HG03571 (cell line): ENCODE results near the gene EXOC3L1.

Experiments
- ATAC-seq: cut with Tn5 transposase; IDR thresholded peaks from one replicate; pipeline ENCODE4 v1.9.1; 2021; ENCODE audit not compliant: unreplicated experiment

Gene EXOC3L1

GRCh38 chr16:67199011-67199807, 9.3 kb upstream of the EXOC3L1 start, which contains the start of gene ELMO3:
ELMO3 (plus strand) TSS chr16:67199131; CDS start chr16:67199327, 196 bp downstream.
- ATAC-seq, result no peak

- ATAC-seq, result no peak
These were observed 8.3 kb upstream of the EXOC3L1 start for GRCh38 chr16:67198238-67198734.

- ATAC-seq, result no peak
These were observed 7.8 kb upstream of the EXOC3L1 start for GRCh38 chr16:67197704-67198103.

- ATAC-seq, result no peak
These were observed 6.9 kb upstream of the EXOC3L1 start for GRCh38 chr16:67196881-67197280.

GRCh38 chr16:67195676-67196075, 5.7 kb upstream of the EXOC3L1 start:
- ATAC-seq, result no peak

- ATAC-seq, result no peak
These were observed 4.3 kb upstream of the EXOC3L1 start for GRCh38 chr16:67194260-67194659.

- no peak for ATAC-seq
These were observed 3.6 kb upstream of the EXOC3L1 start for GRCh38 chr16:67193536-67193935.

- ATAC-seq, result no peak
These were observed 2.9 kb upstream of the EXOC3L1 start for GRCh38 chr16:67192781-67193361.

GRCh38 chr16:67191995-67192681, 2.2 kb upstream of the EXOC3L1 start, which contains the start of gene E2F4:
E2F4 (plus strand) TSS chr16:67192155; CDS start chr16:67192228, 73 bp downstream.
- ATAC-seq, result peak; percentile 68

GRCh38 chr16:67191411-67191994, 1.6 kb upstream of the EXOC3L1 start:
- no peak for ATAC-seq

- no peak for ATAC-seq
These were observed 788 bp upstream of the EXOC3L1 start for GRCh38 chr16:67190448-67191399.

GRCh38 chr16:67188798-67189197, 1.1 kb downstream of the EXOC3L1 start:
- ATAC-seq, result no peak

- ATAC-seq, result no peak
These were observed 1.6 kb downstream of the EXOC3L1 start for GRCh38 chr16:67188323-67188722.

- no peak for ATAC-seq
These were observed 2.6 kb downstream of the EXOC3L1 start for GRCh38 chr16:67187175-67187890.

GRCh38 chr16:67186550-67186950, 3.4 kb downstream of the EXOC3L1 start:
- ATAC-seq, result no peak

- no peak for ATAC-seq
These were observed 4.2 kb downstream of the EXOC3L1 start for GRCh38 chr16:67185651-67186134.

- ATAC-seq, result no peak
These were observed 4.8 kb downstream of the EXOC3L1 start for GRCh38 chr16:67184995-67185650.

- ATAC-seq, result no peak
These were observed 5.4 kb downstream of the EXOC3L1 start for GRCh38 chr16:67184453-67184994.
